Testis (tissue), 2 donors: ENCODE results near the gene ZNF277.

Experiments
- POLR2A ChIP-seq: fragments of 450-650 bp; IDR thresholded peaks from one replicate; pipeline ENCODE4 v1.6.1; 2017; ENCODE audit warnings: antibody characterized with exemption, mild to moderate bottlenecking, moderate library complexity
- TF ChIP-seq, protein P1 (sequence below), 3 experiments: fragments of 450-650 bp in 2 of 3; fragments of 200-600 bp in 1 of 3; sonication (generic) in 1 of 3; IDR thresholded peaks; one replicate each; pipeline ENCODE4 v1.5.1; 2016 to 2019; ENCODE audit warnings: antibody characterized with exemption in 3 of 3, mild to moderate bottlenecking in 2 of 3, moderate library complexity in 1 of 3

DNA sequence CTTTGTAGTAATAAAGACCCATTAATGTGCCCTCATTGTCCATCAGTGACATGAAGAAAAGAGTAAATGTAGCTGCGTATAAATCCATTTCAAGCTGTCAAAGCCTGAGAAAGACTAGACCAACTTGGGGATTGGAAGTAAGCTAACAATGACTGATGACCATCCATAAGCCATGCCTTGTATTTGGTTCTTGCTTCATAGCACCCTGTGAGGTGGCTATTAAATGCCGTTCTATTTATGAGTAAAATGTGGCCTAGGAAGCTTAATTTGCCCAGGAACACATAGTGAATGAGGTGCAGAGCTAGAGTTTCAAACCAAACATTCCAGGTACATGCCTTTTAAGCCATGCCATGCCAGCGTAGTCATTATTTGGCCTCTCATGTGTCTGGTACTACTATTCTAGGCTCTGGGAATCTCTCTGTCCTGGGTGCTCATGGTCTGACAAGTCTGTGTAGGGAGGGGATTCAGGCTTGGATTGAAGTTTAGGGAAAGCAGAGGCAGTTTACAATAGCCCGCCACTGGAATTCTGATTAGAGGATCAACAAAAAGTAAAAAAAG lies 92.1 kb downstream of the ZNF277 start:
- TF ChIP-seq, protein P1, sequence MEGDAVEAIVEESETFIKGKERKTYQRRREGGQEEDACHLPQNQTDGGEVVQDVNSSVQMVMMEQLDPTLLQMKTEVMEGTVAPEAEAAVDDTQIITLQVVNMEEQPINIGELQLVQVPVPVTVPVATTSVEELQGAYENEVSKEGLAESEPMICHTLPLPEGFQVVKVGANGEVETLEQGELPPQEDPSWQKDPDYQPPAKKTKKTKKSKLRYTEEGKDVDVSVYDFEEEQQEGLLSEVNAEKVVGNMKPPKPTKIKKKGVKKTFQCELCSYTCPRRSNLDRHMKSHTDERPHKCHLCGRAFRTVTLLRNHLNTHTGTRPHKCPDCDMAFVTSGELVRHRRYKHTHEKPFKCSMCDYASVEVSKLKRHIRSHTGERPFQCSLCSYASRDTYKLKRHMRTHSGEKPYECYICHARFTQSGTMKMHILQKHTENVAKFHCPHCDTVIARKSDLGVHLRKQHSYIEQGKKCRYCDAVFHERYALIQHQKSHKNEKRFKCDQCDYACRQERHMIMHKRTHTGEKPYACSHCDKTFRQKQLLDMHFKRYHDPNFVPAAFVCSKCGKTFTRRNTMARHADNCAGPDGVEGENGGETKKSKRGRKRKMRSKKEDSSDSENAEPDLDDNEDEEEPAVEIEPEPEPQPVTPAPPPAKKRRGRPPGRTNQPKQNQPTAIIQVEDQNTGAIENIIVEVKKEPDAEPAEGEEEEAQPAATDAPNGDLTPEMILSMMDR (IDR thresholded peaks at IDR 0.05): no peak
- TF ChIP-seq POLR2A: no peak
